ENCODE results near the gene GNAI3.
A peak's percentile ranks its signal among the peaks of the same experiment; 100 is the strongest.

The GNAI3 gene

GRCh38 chr1:109628540-109629321 lies 80.3 kb downstream of the GNAI3 start:
- no peaks in the 10 kb centered on the region for H3K27me3 ChIP-seq (replicated peaks)
- no peak overlapping the region for H3K4me3 ChIP-seq (ENCODE audit: low read depth, low read length)
- TF ChIP-seq, protein P1, sequence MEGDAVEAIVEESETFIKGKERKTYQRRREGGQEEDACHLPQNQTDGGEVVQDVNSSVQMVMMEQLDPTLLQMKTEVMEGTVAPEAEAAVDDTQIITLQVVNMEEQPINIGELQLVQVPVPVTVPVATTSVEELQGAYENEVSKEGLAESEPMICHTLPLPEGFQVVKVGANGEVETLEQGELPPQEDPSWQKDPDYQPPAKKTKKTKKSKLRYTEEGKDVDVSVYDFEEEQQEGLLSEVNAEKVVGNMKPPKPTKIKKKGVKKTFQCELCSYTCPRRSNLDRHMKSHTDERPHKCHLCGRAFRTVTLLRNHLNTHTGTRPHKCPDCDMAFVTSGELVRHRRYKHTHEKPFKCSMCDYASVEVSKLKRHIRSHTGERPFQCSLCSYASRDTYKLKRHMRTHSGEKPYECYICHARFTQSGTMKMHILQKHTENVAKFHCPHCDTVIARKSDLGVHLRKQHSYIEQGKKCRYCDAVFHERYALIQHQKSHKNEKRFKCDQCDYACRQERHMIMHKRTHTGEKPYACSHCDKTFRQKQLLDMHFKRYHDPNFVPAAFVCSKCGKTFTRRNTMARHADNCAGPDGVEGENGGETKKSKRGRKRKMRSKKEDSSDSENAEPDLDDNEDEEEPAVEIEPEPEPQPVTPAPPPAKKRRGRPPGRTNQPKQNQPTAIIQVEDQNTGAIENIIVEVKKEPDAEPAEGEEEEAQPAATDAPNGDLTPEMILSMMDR (IDR thresholded peaks at IDR 0.05; ENCODE audit: low read depth, low read length, missing control alignments): no peak
- peaks cover 61% of the 10 kb centered on the region for H3K36me3 ChIP-seq (replicated peaks)
- no peak for DNase-seq
- no peak overlapping the region for H3K27ac ChIP-seq
- in situ Hi-C loops (cut with HindIII; ENCODE audit: low pct_ligation_motif_present, low sequenced_read_pairs): no loop called here

- Histone ChIP-seq H3K4me3 (ENCODE audit: low read depth, low read length) (no peak overlapping the region), H3K27ac (no peak overlapping the region), H3K36me3 (replicated peaks) (peaks cover 61% of the 10 kb centered on the region), H3K27me3 (replicated peaks) (no peaks in the 10 kb centered on the region)
- no peak for DNase-seq
- TF ChIP-seq, protein P1 (IDR thresholded peaks at IDR 0.05; ENCODE audit: low read depth, low read length, missing control alignments): no peak
- in situ Hi-C loops (cut with HindIII; ENCODE audit: low pct_ligation_motif_present, low sequenced_read_pairs): no loop called here
Observed at GRCh38 chr1:109629372-109630030, 81.1 kb downstream of the GNAI3 start.

GRCh38 chr1:109630081-109630897 lies 81.9 kb downstream of the GNAI3 start:
- no peak for DNase-seq
- H3K27me3 ChIP-seq (replicated peaks): no peaks in the 10 kb centered on the region
- TF ChIP-seq, protein P1 (IDR thresholded peaks at IDR 0.05; ENCODE audit: low read depth, low read length, missing control alignments): peak; percentile 35
- H3K36me3 ChIP-seq (replicated peaks): peaks cover 61% of the 10 kb centered on the region
- no peak overlapping the region for H3K27ac ChIP-seq
- no peak overlapping the region for H3K4me3 ChIP-seq (ENCODE audit: low read depth, low read length)
- in situ Hi-C loops (cut with HindIII; ENCODE audit: low pct_ligation_motif_present, low sequenced_read_pairs): no loop called here

- no peak for DNase-seq
- in situ Hi-C loops (cut with HindIII; ENCODE audit: low pct_ligation_motif_present, low sequenced_read_pairs): no loop called here
- Histone ChIP-seq H3K27me3 (replicated peaks) (no peaks in the 10 kb centered on the region), H3K4me3 (ENCODE audit: low read depth, low read length) (no peak overlapping the region), H3K36me3 (replicated peaks) (peaks cover 60% of the 10 kb centered on the region), H3K27ac (no peak overlapping the region)
- TF ChIP-seq, protein P1 (IDR thresholded peaks at IDR 0.05; ENCODE audit: low read depth, low read length, missing control alignments): no peak
Observed at GRCh38 chr1:109630898-109631512, 82.6 kb downstream of the GNAI3 start.

DNA sequence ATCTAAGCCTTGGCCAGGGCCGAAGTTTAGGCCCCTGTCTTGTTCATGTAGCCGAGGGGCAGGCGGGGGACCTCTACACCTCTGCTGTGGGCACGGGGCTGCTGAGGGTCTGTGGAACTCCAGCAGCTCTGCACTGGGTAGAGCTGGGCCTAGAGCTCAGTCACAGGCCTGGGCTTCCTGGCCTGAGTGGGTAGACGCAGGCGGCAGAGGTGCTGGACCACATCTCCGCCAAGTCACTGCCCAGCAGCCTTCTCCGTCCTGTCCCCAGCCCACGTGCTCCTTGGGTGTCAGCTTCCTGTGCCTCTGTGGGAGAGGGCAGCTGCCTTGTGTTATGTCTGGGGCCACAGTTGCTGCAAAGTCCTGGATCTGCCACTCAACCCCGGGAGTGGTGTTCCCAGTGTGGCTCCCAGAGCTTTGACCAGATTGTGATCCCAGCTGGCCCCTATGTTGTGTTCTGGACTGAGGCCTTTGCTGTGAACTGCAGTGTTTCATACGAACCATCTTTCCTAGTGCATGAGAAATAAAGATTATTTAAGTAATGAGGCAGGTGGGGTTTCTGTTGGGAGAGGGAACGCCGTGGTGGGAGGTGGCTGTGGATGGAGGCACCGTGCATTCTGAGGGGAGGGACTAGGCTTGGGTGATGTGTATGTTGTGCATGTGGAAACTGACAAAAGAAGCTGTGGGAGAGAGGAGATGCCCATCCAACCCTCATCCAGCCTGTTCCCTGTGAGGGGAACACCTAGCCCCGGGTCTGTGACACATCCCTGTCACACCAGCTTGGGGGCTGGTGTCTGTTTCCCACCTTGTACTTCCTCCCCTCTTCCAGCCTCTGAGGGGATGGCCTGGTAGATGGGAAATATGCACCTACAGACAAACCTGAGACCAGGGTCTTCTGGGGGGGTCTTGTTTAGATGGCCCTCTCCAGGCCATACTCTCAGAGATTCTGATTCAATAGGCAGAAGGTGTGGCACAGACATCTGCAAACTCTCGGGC lies 83.4 kb downstream of the GNAI3 start:
- DNase-seq: no peak
- TF ChIP-seq, protein P1 (IDR thresholded peaks at IDR 0.05; ENCODE audit: low read depth, low read length, missing control alignments): no peak
- Histone ChIP-seq H3K36me3 (replicated peaks) (peaks cover 52% of the 10 kb centered on the region), H3K27me3 (replicated peaks) (no peaks in the 10 kb centered on the region), H3K27ac (no peak overlapping the region), H3K4me3 (ENCODE audit: low read depth, low read length) (no peak overlapping the region)
- in situ Hi-C loops (cut with HindIII; ENCODE audit: low pct_ligation_motif_present, low sequenced_read_pairs): no loop called here
